DMS53 treated with DMSO at 0.1 percent for 48 hours (cell line): ENCODE results near the gene ODAD3.
"Not testable (repeated sequence)": the region's sequence is repeated elsewhere in the genome, so short reads cannot be mapped to it uniquely, and the experiment has no call there.

Source experiments
- DNase-seq: peaks from one replicate; lab custom pipeline; 2025; ENCODE audit not compliant: unreplicated experiment; lab: John Stamatoyannopoulos, UW

ODAD3 gene

GRCh38 chr19:11460207-11460606 lies 25.3 kb upstream of the ODAD3 start:
- no peak for DNase-seq

GRCh38 chr19:11458912-11459311 lies 24.0 kb upstream of the ODAD3 start:
- not testable (repeated sequence) for DNase-seq

GRCh38 chr19:11458236-11458900 lies 23.4 kb upstream of the ODAD3 start:
- no peak for DNase-seq

- no peak for DNase-seq
These were observed 22.9 kb upstream of the ODAD3 start for GRCh38 chr19:11457831-11458230.

- no peak for DNase-seq
These were observed 22.2 kb upstream of the ODAD3 start for GRCh38 chr19:11457115-11457514.

GRCh38 chr19:11456659-11457058 lies 21.7 kb upstream of the ODAD3 start:
- no peak for DNase-seq

- DNase-seq, result not testable (repeated sequence)
These were observed 20.3 kb upstream of the ODAD3 start for GRCh38 chr19:11455233-11455554.

- no peak for DNase-seq
These were observed 18.8 kb upstream of the ODAD3 start for GRCh38 chr19:11453468-11454341.

- DNase-seq, result no peak
These were observed 17.8 kb upstream of the ODAD3 start for GRCh38 chr19:11452620-11453310.

GRCh38 chr19:11451871-11452619 lies 17.1 kb upstream of the ODAD3 start:
- no peak for DNase-seq

GRCh38 chr19:11451327-11451870 lies 16.5 kb upstream of the ODAD3 start:
- DNase-seq, result no peak

GRCh38 chr19:11450570-11451326 lies 15.8 kb upstream of the ODAD3 start:
- no peak for DNase-seq

GRCh38 chr19:11448923-11449554 lies 14.1 kb upstream of the ODAD3 start:
- DNase-seq, result no peak

- no peak for DNase-seq
These were observed 13.5 kb upstream of the ODAD3 start for GRCh38 chr19:11448410-11448809.

GRCh38 chr19:11447347-11448262 lies 12.7 kb upstream of the ODAD3 start:
- DNase-seq, result no peak

- no peak for DNase-seq
These were observed 11.9 kb upstream of the ODAD3 start for GRCh38 chr19:11446652-11447301.

GRCh38 chr19:11446271-11446651 lies 11.3 kb upstream of the ODAD3 start:
- DNase-seq, result no peak

- DNase-seq, result no peak
These were observed 10.2 kb upstream of the ODAD3 start for GRCh38 chr19:11445141-11445540.
